DND-41 (cell line): ENCODE results near the gene NPSR1.

Source experiments
- ATAC-seq: fragments of 200-7000 bp; cut with Tn5 transposase; 3 replicates; pipeline ENCODE4 v1.9.1; 2021; ENCODE audit warnings: low read depth; ENCODE audit not compliant: insufficient read depth
- DNase-seq: peaks from one replicate; pipeline ENCODE4 v3.0.0-alpha.2; 2020
- H2AFZ ChIP-seq: 2 replicates; pipeline ENCODE4 v1.6.0; 2012; ENCODE audit warnings: low read depth, low read length
- H3K27ac ChIP-seq: 2 replicates; pipeline ENCODE4 v1.5.1; 2012; ENCODE audit warnings: low read length, inconsistent platforms
- H3K27me3 ChIP-seq: fragments of 200-600 bp; sonication (generic); 2 replicates; pipeline ENCODE4 v1.6.0; 2012; ENCODE audit warnings: low read length, mild to moderate bottlenecking, inconsistent platforms; ENCODE audit not compliant: insufficient read depth, poor library complexity
- H3K36me3 ChIP-seq: 2 replicates; pipeline ENCODE4 v1.5.1; 2012; ENCODE audit warnings: low read length, inconsistent platforms; ENCODE audit not compliant: insufficient read depth
- H3K4me1 ChIP-seq: 2 replicates; pipeline ENCODE4 v1.5.1; 2012; ENCODE audit warnings: mild to moderate bottlenecking, low read length; ENCODE audit not compliant: insufficient read depth
- H3K4me2 ChIP-seq: 2 replicates; pipeline ENCODE4 v1.6.0; 2012; ENCODE audit warnings: mild to moderate bottlenecking, moderate library complexity, low read length, inconsistent platforms; ENCODE audit not compliant: insufficient read depth
- H3K4me3 ChIP-seq, 2 experiments: fragments of 200-600 bp in 1 of 2; shearing (Covaris generic) in 1 of 2; 2 replicates each; pipeline ENCODE4 v1.5.1; 2012 to 2016; ENCODE audit warnings: inconsistent platforms in 2 of 2, low read length in 2 of 2, mild to moderate bottlenecking in 2 of 2, low read depth in 1 of 2, moderate library complexity in 1 of 2
- H3K79me2 ChIP-seq: 2 replicates; pipeline ENCODE4 v1.6.0; 2012; ENCODE audit warnings: low read length, inconsistent platforms; ENCODE audit not compliant: insufficient read depth
- H3K9ac ChIP-seq: 2 replicates; pipeline ENCODE4 v1.6.0; 2012; ENCODE audit warnings: low read depth, mild to moderate bottlenecking, inconsistent platforms, low read length, moderate library complexity
- H3K9me3 ChIP-seq: 2 replicates; pipeline ENCODE4 v1.5.1; 2012; ENCODE audit warnings: low read length, moderate library complexity, mild to moderate bottlenecking, inconsistent platforms; ENCODE audit not compliant: insufficient read depth, severe bottlenecking
- H4K20me1 ChIP-seq: 2 replicates; pipeline ENCODE4 v1.6.0; 2012; ENCODE audit warnings: low read length; ENCODE audit not compliant: insufficient read depth
- EZH2 ChIP-seq: IDR thresholded peaks from 3 replicates; pipeline ENCODE4 v1.6.1; 2012; ENCODE audit warnings: borderline replicate concordance, low read depth, mild to moderate bottlenecking, moderate library complexity, low read length, inconsistent platforms; ENCODE audit not compliant: severe bottlenecking
- TF ChIP-seq, protein P1 (sequence below): IDR thresholded peaks from 2 replicates; pipeline ENCODE4 v1.5.1; 2012; ENCODE audit warnings: borderline replicate concordance, low read length, moderate library complexity, mild to moderate bottlenecking; ENCODE audit not compliant: poor library complexity, severe bottlenecking; ENCODE audit errors: extremely low read depth

Gene NPSR1

DNA sequence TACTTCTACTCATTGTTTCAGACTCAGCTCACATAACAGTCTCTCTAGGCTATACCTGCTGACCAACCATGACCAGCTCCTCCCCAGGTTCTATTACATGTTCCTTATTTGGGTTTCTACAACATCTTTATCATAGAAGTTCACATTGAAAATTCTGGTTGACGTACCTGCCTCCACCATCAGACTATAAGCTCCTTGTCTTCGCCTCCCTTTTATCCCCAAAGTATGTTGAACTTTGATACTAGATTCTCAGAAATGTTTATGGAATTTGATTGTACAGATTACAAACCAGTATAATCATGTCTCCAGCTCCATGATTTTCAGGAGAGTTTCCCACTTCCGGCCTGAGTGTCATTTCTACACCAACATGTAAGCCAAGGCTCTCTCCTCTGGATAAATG lies 15.0 kb downstream of the NPSR1 start:
- H3K4me3 ChIP-seq, result no peak overlapping the region

DNA sequence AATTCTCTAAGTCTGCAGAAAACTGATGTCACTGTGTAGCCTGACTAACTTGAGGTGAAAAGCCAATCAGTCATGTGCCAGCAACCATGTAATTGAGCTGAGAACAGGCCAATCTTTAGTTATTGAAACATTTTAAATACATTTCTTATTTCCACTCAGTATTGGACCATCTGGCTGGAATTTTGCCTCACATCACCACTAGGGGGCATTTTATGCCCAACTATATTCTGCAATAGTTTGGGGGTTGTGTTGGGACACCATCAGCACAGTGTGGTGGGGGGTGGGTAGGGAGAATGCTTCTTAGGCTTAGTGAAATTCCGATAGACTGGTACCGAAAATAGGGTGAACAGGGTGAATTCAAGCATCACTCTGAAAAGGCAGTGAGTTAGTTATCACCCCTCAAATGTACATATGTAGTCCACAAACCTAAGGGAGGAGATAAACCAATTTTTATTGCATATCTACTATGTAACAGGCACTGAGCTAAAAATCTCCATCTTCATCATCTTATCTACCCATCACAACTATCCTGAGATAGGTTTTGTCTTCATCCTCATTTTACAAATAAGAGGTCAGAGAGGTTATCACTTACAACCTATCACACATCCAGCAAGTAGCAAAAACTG lies 17.8 kb downstream of the NPSR1 start:
- H3K79me2 ChIP-seq, result no peaks in the 10 kb centered on the region
- H3K36me3 ChIP-seq, result no peaks in the 10 kb centered on the region
- no peaks in the 10 kb centered on the region for H3K4me1 ChIP-seq
- no peak overlapping the region for H3K4me3 ChIP-seq
- no peak overlapping the region for H2AFZ ChIP-seq
- no peaks in the 10 kb centered on the region for H4K20me1 ChIP-seq
- peak; percentile 40; the same call in 1 of the 3 replicates for ATAC-seq
- no peaks in the 10 kb centered on the region for H3K27me3 ChIP-seq
- H3K9me3 ChIP-seq, result no peaks in the 10 kb centered on the region
- H3K27ac ChIP-seq, result no peak overlapping the region
- no peak overlapping the region for H3K9ac ChIP-seq
- TF ChIP-seq EZH2, result no peak
- TF ChIP-seq, protein P1, sequence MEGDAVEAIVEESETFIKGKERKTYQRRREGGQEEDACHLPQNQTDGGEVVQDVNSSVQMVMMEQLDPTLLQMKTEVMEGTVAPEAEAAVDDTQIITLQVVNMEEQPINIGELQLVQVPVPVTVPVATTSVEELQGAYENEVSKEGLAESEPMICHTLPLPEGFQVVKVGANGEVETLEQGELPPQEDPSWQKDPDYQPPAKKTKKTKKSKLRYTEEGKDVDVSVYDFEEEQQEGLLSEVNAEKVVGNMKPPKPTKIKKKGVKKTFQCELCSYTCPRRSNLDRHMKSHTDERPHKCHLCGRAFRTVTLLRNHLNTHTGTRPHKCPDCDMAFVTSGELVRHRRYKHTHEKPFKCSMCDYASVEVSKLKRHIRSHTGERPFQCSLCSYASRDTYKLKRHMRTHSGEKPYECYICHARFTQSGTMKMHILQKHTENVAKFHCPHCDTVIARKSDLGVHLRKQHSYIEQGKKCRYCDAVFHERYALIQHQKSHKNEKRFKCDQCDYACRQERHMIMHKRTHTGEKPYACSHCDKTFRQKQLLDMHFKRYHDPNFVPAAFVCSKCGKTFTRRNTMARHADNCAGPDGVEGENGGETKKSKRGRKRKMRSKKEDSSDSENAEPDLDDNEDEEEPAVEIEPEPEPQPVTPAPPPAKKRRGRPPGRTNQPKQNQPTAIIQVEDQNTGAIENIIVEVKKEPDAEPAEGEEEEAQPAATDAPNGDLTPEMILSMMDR, result peak; percentile 67
- no peak overlapping the region for H3K4me2 ChIP-seq
- peak; percentile 8 for DNase-seq

More for the DNA sequence above, 15.0 kb downstream of the NPSR1 start:
- Histone ChIP-seq H3K27me3 (no peaks in the 10 kb centered on the region), H2AFZ (no peak overlapping the region), H3K9ac (no peak overlapping the region), H3K36me3 (no peaks in the 10 kb centered on the region), H3K27ac (no peak overlapping the region), H3K4me2 (no peak overlapping the region), H3K4me1 (no peaks in the 10 kb centered on the region), H3K9me3 (no peaks in the 10 kb centered on the region), H3K79me2 (no peaks in the 10 kb centered on the region), H4K20me1 (no peaks in the 10 kb centered on the region)
- no peak for TF ChIP-seq EZH2
- TF ChIP-seq, protein P1, result no peak
- DNase-seq (no peak), ATAC-seq (no peak)

DNA sequence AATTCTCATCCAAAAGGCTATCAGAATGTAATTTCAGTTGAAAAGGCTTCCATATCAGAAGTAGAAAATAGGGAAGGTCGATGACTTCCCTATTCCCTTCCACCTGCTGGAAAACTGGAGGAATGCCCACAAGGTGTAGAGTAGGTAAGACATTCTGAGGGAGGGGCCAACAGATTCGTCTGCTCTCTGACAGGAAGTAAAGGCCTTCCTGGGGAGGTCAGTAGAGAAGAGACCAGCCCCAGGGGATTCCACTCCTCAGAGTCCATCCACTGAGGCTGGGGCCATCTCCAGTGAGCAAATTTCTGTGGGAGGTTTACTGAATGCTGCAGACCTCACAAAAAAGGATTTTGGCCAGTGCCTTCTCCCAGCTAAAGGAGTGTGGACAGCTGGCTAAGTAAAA lies 19.5 kb downstream of the NPSR1 start:
- Histone ChIP-seq H3K9me3 (no peaks in the 10 kb centered on the region), H3K79me2 (no peaks in the 10 kb centered on the region), H3K4me3 (no peak overlapping the region), H3K9ac (no peak overlapping the region), H4K20me1 (no peaks in the 10 kb centered on the region), H3K27me3 (no peaks in the 10 kb centered on the region), H3K27ac (no peak overlapping the region), H3K36me3 (no peaks in the 10 kb centered on the region), H3K4me1 (no peaks in the 10 kb centered on the region), H3K4me2 (no peak overlapping the region), H2AFZ (no peak overlapping the region)
- DNase-seq (no peak), ATAC-seq (no peak)
- TF ChIP-seq, protein P1, result no peak
- no peak for TF ChIP-seq EZH2

DNA sequence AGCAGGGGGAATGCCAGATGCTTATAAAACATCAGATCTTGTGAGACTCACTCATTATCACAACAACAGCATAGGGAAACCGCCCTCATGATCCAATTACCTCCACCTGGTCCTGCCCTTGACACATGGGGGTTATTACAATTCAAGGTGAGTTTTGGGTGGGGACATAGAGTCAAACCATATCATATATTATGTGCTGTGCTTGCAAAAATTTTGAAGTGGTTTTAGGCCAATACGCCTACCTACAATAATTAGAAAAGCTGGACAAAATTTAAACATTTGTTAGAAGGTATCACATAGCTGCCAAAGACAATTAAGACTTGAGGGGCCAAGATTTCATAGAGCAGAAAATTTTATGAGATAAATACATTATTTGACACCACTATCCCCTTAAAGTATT lies 29.5 kb downstream of the NPSR1 start:
- H2AFZ ChIP-seq, result no peak overlapping the region
- TF ChIP-seq EZH2, result no peak
- TF ChIP-seq, protein P1, result no peak
- H3K4me1 ChIP-seq, result no peaks in the 10 kb centered on the region
- ATAC-seq (no peak), DNase-seq (no peak)
- H3K9ac ChIP-seq, result no peak overlapping the region
- H3K79me2 ChIP-seq, result no peaks in the 10 kb centered on the region
- H3K27ac ChIP-seq, result no peak overlapping the region
- H3K4me3 ChIP-seq, result no peak overlapping the region
- H3K4me2 ChIP-seq, result no peak overlapping the region
- H3K27me3 ChIP-seq, result no peaks in the 10 kb centered on the region
- no peaks in the 10 kb centered on the region for H4K20me1 ChIP-seq
- H3K36me3 ChIP-seq, result no peaks in the 10 kb centered on the region
- no peaks in the 10 kb centered on the region for H3K9me3 ChIP-seq
